Esophagus squamous epithelium (tissue), 5 donors: ENCODE measurements around the gene NFS1. TPM values are rescaled to one million over a fixed set of nuclear protein-coding genes. Genes with fewer than 3 reads are reported as not detected.
A peak's percentile ranks its signal among the peaks of the same experiment; 100 is the strongest.
"Not testable (repeated sequence)": the region's sequence is repeated elsewhere in the genome, so short reads cannot be mapped to it uniquely, and the experiment has no call there.

Experiments used
- DNase-seq: peaks from one replicate; lab custom pipeline; 2025; lab: John Stamatoyannopoulos, UW
- H3K27ac ChIP-seq, 4 donors: fragments of 200-600 bp; sonication (generic); one replicate each; pipeline ENCODE4 v1.5.1; 2016 to 2019; ENCODE audit warnings: mild to moderate bottlenecking in 1 of 4
- H3K27me3 ChIP-seq, 4 donors: fragments of 200-600 bp; sonication (generic); 1 replicate in 3 of 4; 2 replicates in 1 of 4; pipeline versions ENCODE4 v1.5.1 to v1.6.0; 2017 to 2021; ENCODE audit warnings: antibody characterized with exemption in 1 of 4
- H3K36me3 ChIP-seq, 3 donors: fragments of 200-600 bp; sonication (generic); one replicate each; pipeline ENCODE4 v1.5.1; 2016 to 2019
- H3K4me1 ChIP-seq, 3 donors: fragments of 200-600 bp; sonication (generic); one replicate each; pipeline ENCODE4 v1.5.1; 2017 to 2019
- H3K4me3 ChIP-seq, 4 donors: fragments of 200-600 bp; sonication (generic); 1 replicate in 3 of 4; 2 replicates in 1 of 4; pipeline ENCODE4 v1.5.1; 2016 to 2019; ENCODE audit warnings: mild to moderate bottlenecking in 2 of 4, moderate library complexity in 1 of 4
- H3K9me3 ChIP-seq, 3 donors: fragments of 200-600 bp; sonication (generic); one replicate each; pipeline ENCODE4 v1.5.1; 2016 to 2019
- CTCF ChIP-seq, 6 experiments: fragments of 450-650 bp in 4 of 6; fragments of 200-600 bp in 2 of 6; sonication (generic) in 2 of 6; IDR thresholded peaks; one replicate each; pipeline ENCODE4 v1.5.1; 2016 to 2019; ENCODE audit warnings: antibody characterized with exemption in 6 of 6, mild to moderate bottlenecking in 4 of 6, moderate library complexity in 4 of 6
- POLR2A ChIP-seq, 4 donors: fragments of 450-650 bp; IDR thresholded peaks; one replicate each; pipeline ENCODE4 v1.6.1; 2017; ENCODE audit warnings: antibody characterized with exemption in 4 of 4, mild to moderate bottlenecking in 4 of 4, moderate library complexity in 3 of 4
- WGBS, 2 donors: methylation state at CpG; one replicate each; pipeline ENCODE4 v1.1.5; 2018; 5-methylcytosine and 5-hydroxymethylcytosine counted together
- intact Hi-C: fragments of 100-400 bp; cut with DNase I; formaldehyde crosslinking; loops from one replicate; pipeline ENCODE4 v1.15.0; 2022
- total RNA-seq, 4 donors: library from RNA; depleted of rRNA; stranded (reverse); fragments of >200 nt; gene quantifications; one replicate each; pipeline ENCODE4 v1.1.0, GENCODE V29; 2016
- donor health status: DM: yes; HTN: yes; CAD: no.

The NFS1 gene
- 10 to 100 TPM; 16.4 to 39.9 (median 24.2) TPM for total RNA-seq

GRCh38 chr20:35699127-35699956, at the start of gene NFS1, which contains the start of gene ROMO1:
NFS1 (minus strand) TSS chr20:35699352; CDS start chr20:35699288, 64 bp downstream.
ROMO1 (plus strand) TSS chr20:35699405; CDS start chr20:35699633, 228 bp downstream.
- WGBS, 2 donors = 0 to 1% methylated on average over 25 to 34 of the region's 81 CpGs
- Histone ChIP-seq H3K27ac (peak within 1 kb of the TSS; percentile 89 to 98 (median 96)), H3K36me3 (peaks cover 6 to 64% (median 17%) of the 10 kb centered on the region in 3 donors), H3K27me3 (no peaks in the 10 kb centered on the region), H3K9me3 (no peaks in the 10 kb centered on the region), H3K4me1 (peaks cover 14 to 42% (median 21%) of the 10 kb centered on the region in 3 donors), H3K4me3 (peak within 1 kb of the TSS; percentile 62 to 97 (median 90))
- TF ChIP-seq POLR2A (IDR thresholded peaks at IDR 0.05) = peak in 3 of 4 donors; percentile 37 to 58 (median 45)
- peak in 3 of 6 experiments; percentile 12 to 50 (median 23) for TF ChIP-seq CTCF (IDR thresholded peaks at IDR 0.05)
- intact Hi-C loops = no loop called here
- peak; percentile 21 for DNase-seq

- peaks cover 10 to 48% (median 22%) of the 10 kb centered on the region in 3 donors for H3K4me1 ChIP-seq
- WGBS, 2 donors = 94 to 98% methylated on average over 3 of the region's 3 CpGs
- H3K4me3 ChIP-seq = peak overlapping the region in 1 of 4 donors; percentile 80
- DNase-seq, H3K9me3 ChIP-seq, intact Hi-C loops, H3K27me3 ChIP-seq: not testable (repeated sequence)
- peaks cover 0 to 15% (median 0%) of the 10 kb centered on the region in 3 donors for H3K36me3 ChIP-seq
- H3K27ac ChIP-seq = peak overlapping the region; percentile 64 to 100 (median 97)
Observed at GRCh38 chr20:35744492-35744841, 45.3 kb upstream of the NFS1 start.

- Histone ChIP-seq H3K27me3 (no peaks in the 10 kb centered on the region), H3K4me1 (peaks cover 10 to 53% (median 28%) of the 10 kb centered on the region in 3 donors), H3K36me3 (peaks cover 0 to 21% (median under 1%) of the 10 kb centered on the region in 3 donors), H3K27ac (peak overlapping the region; percentile 96 to 100 (median 97)), H3K9me3 (no peaks in the 10 kb centered on the region), H3K4me3 (peak overlapping the region in 3 of 4 donors; percentile 2 to 99 (median 80))
- TF ChIP-seq POLR2A (IDR thresholded peaks at IDR 0.05) = no peak
- TF ChIP-seq CTCF (IDR thresholded peaks at IDR 0.05) = no peak
- 51 to 63% methylated on average over 13 to 15 of the region's 15 CpGs for WGBS, 2 donors
- intact Hi-C loops = no loop called here
- DNase-seq = no peak
Observed at GRCh38 chr20:35743693-35744491, 44.7 kb upstream of the NFS1 start.

- DNase-seq = no peak
- intact Hi-C loops = no loop called here
- Histone ChIP-seq H3K9me3 (no peaks in the 10 kb centered on the region), H3K27me3 (no peaks in the 10 kb centered on the region), H3K4me3 (peak overlapping the region; percentile 40 to 99 (median 78)), H3K36me3 (peaks cover 0 to 30% (median 9%) of the 10 kb centered on the region in 3 donors), H3K4me1 (peaks cover 10 to 63% (median 37%) of the 10 kb centered on the region in 3 donors), H3K27ac (peak overlapping the region; percentile 96 to 100 (median 97))
- 2% methylated on average over 8 of the region's 8 CpGs for WGBS, 2 donors
- TF ChIP-seq POLR2A (IDR thresholded peaks at IDR 0.05) = peak in 1 of 4 donors; percentile 50
- no peak for TF ChIP-seq CTCF (IDR thresholded peaks at IDR 0.05)
Observed at GRCh38 chr20:35742741-35743523, 43.8 kb upstream of the NFS1 start.
